Activated CD4-positive, alpha-beta memory T cell treated with anti-CD3 and anti-CD28 coated beads for 36 hours (primary cell): ENCODE results near the gene SIK3. TPM values are rescaled to one million over a fixed set of nuclear protein-coding genes. Genes with fewer than 3 reads are reported as not detected.

Experiments
- CTCF ChIA-PET: fragments of 350-600 bp; sonication (Branson Sonifier 250); formaldehyde crosslinking; loops from one replicate; lab custom pipeline; 2021; ENCODE audit warnings: antibody characterized with exemption, inconsistent platforms; lab: Charles Lee
- POLR2A ChIA-PET: fragments of 350-600 bp; sonication (Branson Sonifier 250); formaldehyde crosslinking; loops from one replicate; lab custom pipeline; 2021; ENCODE audit warnings: antibody characterized with exemption; lab: Charles Lee
- DNase-seq: peaks from one replicate; pipeline ENCODE4 v3.0.0-alpha.2; 2020
- H3K27ac Mint-ChIP-seq: one replicate; pipeline ENCODE4 v1.8.0; 2021; ENCODE audit warnings: mixed read lengths
- H3K27me3 Mint-ChIP-seq: one replicate; pipeline ENCODE4 v1.8.0; 2021; ENCODE audit warnings: mixed read lengths
- H3K36me3 Mint-ChIP-seq: one replicate; pipeline ENCODE4 v1.8.0; 2021; ENCODE audit warnings: mixed read lengths
- H3K4me1 Mint-ChIP-seq: one replicate; pipeline ENCODE4 v1.8.0; 2021; ENCODE audit warnings: low read depth, mixed read lengths
- H3K4me3 Mint-ChIP-seq: one replicate; pipeline ENCODE4 v1.8.0; 2021; ENCODE audit warnings: mild to moderate bottlenecking, mixed read lengths
- H3K9me3 Mint-ChIP-seq: one replicate; pipeline ENCODE4 v1.8.0; 2021; ENCODE audit warnings: mixed read lengths
- intact Hi-C: fragments of 100-400 bp; cut with micrococcal nuclease; formaldehyde crosslinking; loops from one replicate; pipeline ENCODE4 v1.15.1; 2023
- total RNA-seq, 2 experiments: library from RNA; stranded (reverse); gene quantifications; one replicate each; pipeline ENCODE4 v1.2.3, GENCODE V29; 2021

The SIK3 gene
- total RNA-seq, 2 experiments from 2014 or later: 26.1 to 26.2 TPM

- Mint-ChIP-seq H3K27ac (peak overlapping the region; percentile 26), H3K36me3 (peaks cover 39% of the 10 kb centered on the region)
- CTCF ChIA-PET: interaction anchor here (2.5 to 2.7 kb wide), 2 partner anchors 34 to 236 kb away, joined by 7 to 13 read pairs; no protein-coding TSS in a partner anchor
Observed at GRCh38 chr11:116870054-116870453, 228.2 kb downstream of the SIK3 start.

DNA sequence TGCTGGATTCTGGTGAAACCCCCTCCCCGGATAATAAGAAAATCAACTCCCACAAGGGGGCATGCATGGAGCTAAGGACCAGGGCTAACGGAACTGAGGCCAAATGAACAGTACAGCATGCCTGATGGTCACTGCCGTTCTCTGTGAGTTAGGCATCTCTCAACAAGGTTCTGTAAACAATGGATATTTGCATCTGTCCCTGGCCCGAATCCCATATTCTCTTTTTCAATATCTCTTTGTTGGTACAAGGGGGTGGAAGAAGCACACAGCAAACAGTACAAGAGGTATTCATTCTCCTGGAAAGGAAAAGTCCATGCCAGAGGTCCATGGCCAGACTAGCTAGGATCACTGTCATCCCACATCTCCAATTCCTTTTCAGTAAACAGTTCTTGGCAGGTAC lies 228.6 kb downstream of the SIK3 start:
- Mint-ChIP-seq H3K27ac (peak overlapping the region; percentile 26), H3K4me1 (peaks cover 7% of the 10 kb centered on the region), H3K36me3 (peaks cover 37% of the 10 kb centered on the region), H3K4me3 (no peak overlapping the region), H3K9me3 (no peaks in the 10 kb centered on the region), H3K27me3 (no peaks in the 10 kb centered on the region)
- CTCF ChIA-PET: interaction anchor here (2.5 to 2.7 kb wide), 2 partner anchors 34 to 236 kb away, joined by 7 to 13 read pairs; no protein-coding TSS in a partner anchor
- no peak for DNase-seq
- POLR2A ChIA-PET: interaction anchor here (0.6 kb wide), 1 partner anchor 59 kb away, joined by 3 read pairs; no protein-coding TSS in a partner anchor
- intact Hi-C loops: no loop called here

More at GRCh38 chr11:116870054-116870453, 228.2 kb downstream of the SIK3 start:
- Mint-ChIP-seq H3K4me3 (no peak overlapping the region), H3K27me3 (no peaks in the 10 kb centered on the region), H3K4me1 (peaks cover 7% of the 10 kb centered on the region), H3K9me3 (no peaks in the 10 kb centered on the region)
- no peak for DNase-seq
- POLR2A ChIA-PET: no interaction called here
- intact Hi-C loops: no loop called here

DNA sequence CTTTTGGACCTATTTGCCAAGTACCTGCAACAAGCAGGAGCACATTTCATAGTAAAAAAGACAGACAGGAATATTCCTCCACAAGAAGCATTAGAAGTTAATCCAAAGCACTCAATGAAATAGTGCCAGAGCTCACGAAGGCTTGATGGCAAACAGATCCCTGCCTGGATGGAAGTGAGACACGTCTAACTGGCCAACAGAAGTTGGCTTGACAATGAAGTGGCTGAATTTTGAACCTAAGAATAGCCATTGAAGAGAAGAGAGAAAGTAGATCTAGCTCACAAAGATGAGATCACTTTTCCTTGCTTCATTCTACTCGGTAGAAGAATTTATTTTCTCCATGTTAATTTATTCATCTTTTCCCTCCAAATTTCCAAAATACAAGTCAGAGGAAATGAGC lies 230.2 kb downstream of the SIK3 start:
- Mint-ChIP-seq H3K27me3 (no peaks in the 10 kb centered on the region), H3K27ac (no peak overlapping the region), H3K4me3 (no peak overlapping the region), H3K4me1 (peaks cover 7% of the 10 kb centered on the region), H3K36me3 (peaks cover 37% of the 10 kb centered on the region), H3K9me3 (no peaks in the 10 kb centered on the region)
- DNase-seq: no peak
- ChIA-PET POLR2A (no interaction called here), CTCF (interaction anchor here (1.0 kb wide), 1 partner anchor 238 kb away, joined by 3 read pairs; no protein-coding TSS in a partner anchor)
- intact Hi-C loops: no loop called here

DNA sequence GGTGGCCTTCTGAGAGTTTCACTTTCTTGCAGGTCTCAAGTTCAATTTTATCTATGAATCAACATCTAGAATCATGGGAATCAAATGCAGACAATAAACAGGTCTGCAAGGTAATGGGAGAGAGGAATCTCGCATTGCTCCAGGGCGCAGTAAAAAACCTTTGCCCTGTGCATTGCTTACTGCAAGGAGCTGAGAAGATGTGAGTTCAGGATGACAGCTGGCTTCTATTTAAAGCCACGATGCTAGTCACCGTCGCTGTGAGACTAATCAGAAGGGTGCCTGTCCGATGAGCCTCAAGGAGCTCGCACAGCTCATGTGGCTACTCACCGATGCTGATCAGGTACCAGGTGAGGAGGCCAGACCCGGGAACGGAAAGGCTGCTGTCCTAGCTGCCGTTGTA lies 230.6 kb downstream of the SIK3 start:
- peaks cover 7% of the 10 kb centered on the region for H3K4me1 Mint-ChIP-seq
- H3K27ac Mint-ChIP-seq: no peak overlapping the region
- H3K4me3 Mint-ChIP-seq: no peak overlapping the region
- no peak for DNase-seq
- peaks cover 33% of the 10 kb centered on the region for H3K36me3 Mint-ChIP-seq
- H3K27me3 Mint-ChIP-seq: no peaks in the 10 kb centered on the region
- ChIA-PET CTCF (interaction anchor here (0.6 to 1.9 kb wide), 5 partner anchors 12 to 239 kb away, joined by 3 to 4 read pairs (median 3); partner anchors contain the start of gene APOA5), POLR2A (no interaction called here)
- H3K9me3 Mint-ChIP-seq: no peaks in the 10 kb centered on the region
- intact Hi-C loops: no loop called here

DNA sequence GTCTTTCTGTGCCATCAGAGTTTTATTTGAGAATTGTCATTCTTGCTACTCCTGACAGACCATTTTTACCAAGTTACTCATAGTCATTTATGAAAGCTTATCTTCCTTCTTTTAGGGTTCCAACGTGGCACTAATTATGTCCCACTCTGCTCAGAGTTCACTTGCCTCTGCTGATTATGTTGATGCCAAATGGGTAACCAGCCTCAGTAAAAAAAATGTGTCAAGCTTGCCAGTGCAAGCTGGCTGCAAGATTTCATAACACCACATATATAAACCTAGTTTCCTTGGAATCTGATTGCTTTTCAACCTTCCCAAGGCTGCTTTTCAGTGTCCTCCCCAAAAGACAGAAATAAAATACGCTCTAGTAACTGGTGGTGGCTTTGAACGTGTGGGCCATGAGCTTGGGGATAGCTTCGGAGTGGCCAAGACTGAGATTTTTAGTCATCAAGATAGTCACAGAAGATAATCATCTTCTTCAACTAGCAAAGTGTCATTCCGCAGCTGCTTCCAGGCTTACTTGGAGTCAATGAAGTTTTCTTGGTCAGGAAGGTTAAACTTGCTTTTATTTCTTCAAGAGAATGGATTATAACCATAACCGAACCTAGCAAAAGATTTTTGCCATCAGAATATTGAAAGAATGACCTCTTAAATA lies 231.3 kb downstream of the SIK3 start:
- Mint-ChIP-seq H3K4me1 (peaks cover 12% of the 10 kb centered on the region), H3K9me3 (no peaks in the 10 kb centered on the region), H3K27me3 (no peaks in the 10 kb centered on the region), H3K4me3 (no peak overlapping the region), H3K36me3 (peaks cover 37% of the 10 kb centered on the region), H3K27ac (no peak overlapping the region)
- POLR2A ChIA-PET: no interaction called here
- DNase-seq: no peak
- intact Hi-C loops: no loop called here
- CTCF ChIA-PET: interaction anchor here (0.6 to 1.9 kb wide), 4 partner anchors 13 to 87 kb away, joined by 3 to 4 read pairs (median 4); partner anchors contain the start of gene APOA5

DNA sequence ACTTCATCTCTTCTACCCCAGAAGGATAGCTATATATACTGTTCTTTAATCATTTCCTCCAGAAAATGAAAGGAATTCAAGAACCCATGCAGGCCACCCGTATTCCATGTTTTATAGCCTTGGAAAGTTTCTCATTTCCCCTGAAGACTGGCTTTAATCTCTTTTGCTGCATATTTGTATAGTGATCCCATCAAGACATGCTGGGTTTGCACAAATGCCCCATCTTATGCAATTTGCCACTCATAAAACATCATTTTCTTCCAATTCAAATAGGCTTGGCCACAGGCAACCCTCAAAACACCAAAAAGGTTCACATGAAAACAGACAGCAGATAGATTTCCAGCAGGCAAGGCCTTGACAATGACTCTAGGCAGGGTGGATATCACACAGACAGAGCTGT lies 232.5 kb downstream of the SIK3 start:
- no peak for DNase-seq
- H3K9me3 Mint-ChIP-seq: no peaks in the 10 kb centered on the region
- peaks cover 20% of the 10 kb centered on the region for H3K4me1 Mint-ChIP-seq
- H3K4me3 Mint-ChIP-seq: no peak overlapping the region
- ChIA-PET CTCF (no interaction called here), POLR2A (interaction anchor here (1.2 kb wide), 1 partner anchor 12 kb away, joined by 3 read pairs; no protein-coding TSS in a partner anchor)
- H3K27ac Mint-ChIP-seq: peak overlapping the region; percentile 26
- H3K27me3 Mint-ChIP-seq: no peaks in the 10 kb centered on the region
- H3K36me3 Mint-ChIP-seq: peaks cover 43% of the 10 kb centered on the region
- intact Hi-C loops: no loop called here

DNA sequence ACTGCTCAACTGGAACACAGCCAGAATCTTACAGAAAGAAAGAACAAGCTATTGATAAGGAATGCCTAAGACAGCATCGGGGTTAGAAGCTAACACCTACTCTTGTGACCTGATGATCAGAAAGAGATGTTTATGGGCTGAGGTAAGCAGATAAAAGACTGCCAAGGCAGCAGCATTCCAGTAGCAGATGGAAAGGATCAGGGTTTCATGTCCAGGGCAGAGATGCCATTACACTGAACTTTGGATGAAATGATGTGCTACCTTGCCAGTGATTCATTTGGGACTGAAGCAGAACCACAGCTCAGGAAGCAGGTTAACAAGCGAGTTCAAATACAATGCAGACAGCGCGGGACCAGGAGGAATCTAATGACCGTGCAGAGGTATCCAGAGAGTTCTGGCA lies 233.7 kb downstream of the SIK3 start:
- ChIA-PET POLR2A (no interaction called here), CTCF (interaction anchor here (1.2 kb wide), 1 partner anchor 29 kb away, joined by 4 read pairs; no protein-coding TSS in a partner anchor)
- H3K27me3 Mint-ChIP-seq: no peaks in the 10 kb centered on the region
- DNase-seq: no peak
- intact Hi-C loops: no loop called here
- H3K4me3 Mint-ChIP-seq: no peak overlapping the region
- no peak overlapping the region for H3K27ac Mint-ChIP-seq
- peaks cover 13% of the 10 kb centered on the region for H3K4me1 Mint-ChIP-seq
- no peaks in the 10 kb centered on the region for H3K9me3 Mint-ChIP-seq
- H3K36me3 Mint-ChIP-seq: peaks cover 39% of the 10 kb centered on the region

- intact Hi-C loops: no loop called here
- ChIA-PET POLR2A (interaction anchor here (1.2 kb wide), 1 partner anchor 9 kb away, joined by 3 read pairs; no protein-coding TSS in a partner anchor), CTCF (interaction anchor here (0.9 kb wide), 1 partner anchor 14 kb away, joined by 3 read pairs; no protein-coding TSS in a partner anchor)
- H3K27me3 Mint-ChIP-seq: no peaks in the 10 kb centered on the region
- no peak overlapping the region for H3K4me3 Mint-ChIP-seq
- no peak for DNase-seq
- no peak overlapping the region for H3K27ac Mint-ChIP-seq
- peaks cover 46% of the 10 kb centered on the region for H3K36me3 Mint-ChIP-seq
- no peaks in the 10 kb centered on the region for H3K9me3 Mint-ChIP-seq
- H3K4me1 Mint-ChIP-seq: peaks cover 13% of the 10 kb centered on the region
Observed at GRCh38 chr11:116862951-116863350, 235.3 kb downstream of the SIK3 start.

DNA sequence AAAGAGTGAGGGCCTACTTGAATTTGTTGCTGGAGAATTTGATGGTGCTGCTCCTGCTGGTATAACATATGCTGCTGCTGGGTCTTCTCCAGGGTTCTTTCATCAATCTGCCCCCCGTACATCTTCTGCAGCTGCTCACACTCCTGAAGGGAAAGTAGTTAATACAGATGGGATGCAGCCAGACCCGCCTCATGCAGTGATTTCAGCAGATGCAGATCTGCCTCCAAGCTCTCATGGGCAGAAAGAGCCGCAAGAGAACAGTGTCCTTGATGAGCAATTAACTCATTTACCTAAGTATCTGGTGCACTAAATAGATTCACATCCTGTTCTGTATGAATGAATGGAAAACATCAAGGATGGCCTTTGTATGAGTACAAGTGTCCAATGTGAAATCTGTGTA lies 236.0 kb downstream of the SIK3 start:
- Mint-ChIP-seq H3K36me3 (peaks cover 43% of the 10 kb centered on the region), H3K4me1 (peaks cover 19% of the 10 kb centered on the region), H3K27me3 (no peaks in the 10 kb centered on the region), H3K9me3 (no peaks in the 10 kb centered on the region), H3K27ac (no peak overlapping the region), H3K4me3 (no peak overlapping the region)
- ChIA-PET POLR2A (interaction anchor here (0.6 to 0.7 kb wide), 2 partner anchors 9 to 204 kb away, joined by 3 to 5 read pairs; no protein-coding TSS in a partner anchor), CTCF (no interaction called here)
- intact Hi-C loops: no loop called here
- no peak for DNase-seq

GRCh38 chr11:116861539-116861938 lies 236.7 kb downstream of the SIK3 start:
- H3K9me3 Mint-ChIP-seq: no peaks in the 10 kb centered on the region

DNA sequence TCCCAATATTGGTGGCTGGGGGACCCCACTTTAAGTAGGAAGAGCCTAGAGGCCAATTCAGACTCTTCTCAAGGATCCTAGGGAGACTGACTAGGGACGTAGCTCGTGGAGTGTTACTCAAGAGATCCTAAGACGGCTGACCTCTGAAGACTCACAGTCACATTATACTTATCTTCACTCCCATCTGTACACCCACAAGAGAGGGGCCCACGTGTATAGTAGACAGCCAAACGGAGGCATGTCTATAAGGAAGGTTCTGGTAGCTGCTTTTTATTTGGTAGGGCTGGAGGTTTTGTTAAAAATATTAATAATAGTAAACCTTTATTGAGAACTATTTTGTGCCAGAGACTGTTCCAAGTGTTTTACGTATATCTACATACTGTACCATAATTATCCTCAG lies 237.9 kb downstream of the SIK3 start:
- H3K9me3 Mint-ChIP-seq: no peaks in the 10 kb centered on the region
- H3K27ac Mint-ChIP-seq: no peak overlapping the region
- CTCF ChIA-PET: interaction anchor here (1.8 kb wide), 1 partner anchor 69 kb away, joined by 6 read pairs; the partner anchor contains the start of gene APOA5
- intact Hi-C loops: no loop called here
- POLR2A ChIA-PET: interaction anchor here (0.6 kb wide), 1 partner anchor 73 kb away, joined by 4 read pairs; no protein-coding TSS in a partner anchor
- peaks cover 42% of the 10 kb centered on the region for H3K36me3 Mint-ChIP-seq
- H3K27me3 Mint-ChIP-seq: no peaks in the 10 kb centered on the region
- H3K4me3 Mint-ChIP-seq: no peak overlapping the region
- DNase-seq: no peak
- H3K4me1 Mint-ChIP-seq: peaks cover 37% of the 10 kb centered on the region

More at GRCh38 chr11:116861539-116861938, 236.7 kb downstream of the SIK3 start:
- intact Hi-C loops: no loop called here
- no peak for DNase-seq
- no peak overlapping the region for H3K4me3 Mint-ChIP-seq
- peak overlapping the region; percentile 10 for H3K27ac Mint-ChIP-seq
- ChIA-PET CTCF (interaction anchor here (0.7 kb wide), 1 partner anchor 231 kb away, joined by 3 read pairs; no protein-coding TSS in a partner anchor), POLR2A (interaction anchor here (0.6 to 0.7 kb wide), 2 partner anchors 8 to 205 kb away, joined by 3 to 5 read pairs; no protein-coding TSS in a partner anchor)
- H3K4me1 Mint-ChIP-seq: peaks cover 25% of the 10 kb centered on the region
- H3K27me3 Mint-ChIP-seq: no peaks in the 10 kb centered on the region
- peaks cover 38% of the 10 kb centered on the region for H3K36me3 Mint-ChIP-seq

GRCh38 chr11:116859175-116859574 lies 239.1 kb downstream of the SIK3 start:
- H3K4me1 Mint-ChIP-seq: peaks cover 44% of the 10 kb centered on the region
- DNase-seq: no peak
- H3K4me3 Mint-ChIP-seq: no peak overlapping the region
- no peaks in the 10 kb centered on the region for H3K27me3 Mint-ChIP-seq
- peak overlapping the region; percentile 21 for H3K27ac Mint-ChIP-seq
- intact Hi-C loops: no loop called here
- ChIA-PET POLR2A (no interaction called here), CTCF (interaction anchor here (1.4 kb wide), 1 partner anchor 23 kb away, joined by 3 read pairs; no protein-coding TSS in a partner anchor)
- peaks cover 47% of the 10 kb centered on the region for H3K36me3 Mint-ChIP-seq
- no peaks in the 10 kb centered on the region for H3K9me3 Mint-ChIP-seq
